Urothelium cell line (cell line): ENCODE results near the gene SLC9A3.
A peak's percentile ranks its signal among the peaks of the same experiment; 100 is the strongest.
"Not testable (repeated sequence)": the region's sequence is repeated elsewhere in the genome, so short reads cannot be mapped to it uniquely, and the experiment has no call there.

Experiments
- DNase-seq: peaks from one replicate; pipeline ENCODE4 v3.0.0; 2011; ENCODE audit warnings: low spot score, mixed read lengths
- FAIRE-seq: peaks from 2 replicates; lab custom pipeline; 2011; peaks lifted over from hg19 to GRCh38; lab: Jason Lieb, UNC

SLC9A3 gene

GRCh38 chr5:511476-511875 is 12.8 kb downstream of the SLC9A3 start:
- DNase-seq (no peak), FAIRE-seq (no peak)

GRCh38 chr5:510521-510920 is 13.7 kb downstream of the SLC9A3 start:
- no peak for FAIRE-seq

GRCh38 chr5:509611-510185 is 14.6 kb downstream of the SLC9A3 start:
- DNase-seq (no peak), FAIRE-seq (no peak)

More at GRCh38 chr5:510521-510920, 13.7 kb downstream of the SLC9A3 start:
- no peak for DNase-seq

- FAIRE-seq = peak; percentile 55
- DNase-seq = not testable (repeated sequence)
Measured at GRCh38 chr5:507986-508575, 16.2 kb downstream of the SLC9A3 start.

- DNase-seq (no peak), FAIRE-seq (no peak)
Measured at GRCh38 chr5:505951-506525, 18.2 kb downstream of the SLC9A3 start.

- FAIRE-seq = no peak
Measured at GRCh38 chr5:504326-505154, 19.7 kb downstream of the SLC9A3 start.

GRCh38 chr5:502325-503079 is 21.7 kb downstream of the SLC9A3 start:
- no peak for FAIRE-seq

More at GRCh38 chr5:504326-505154, 19.7 kb downstream of the SLC9A3 start:
- DNase-seq = no peak

GRCh38 chr5:501831-502184 is 22.4 kb downstream of the SLC9A3 start:
- FAIRE-seq = no peak
- DNase-seq = no peak

More at GRCh38 chr5:502325-503079, 21.7 kb downstream of the SLC9A3 start:
- DNase-seq = no peak

- DNase-seq (no peak), FAIRE-seq (no peak)
Measured at GRCh38 chr5:501105-501830, 23.0 kb downstream of the SLC9A3 start.

- DNase-seq (no peak), FAIRE-seq (peak; percentile 62)
Measured at GRCh38 chr5:500491-500890, 23.8 kb downstream of the SLC9A3 start.

- FAIRE-seq (no peak), DNase-seq (no peak)
Measured at GRCh38 chr5:499233-500209, 24.7 kb downstream of the SLC9A3 start.

GRCh38 chr5:497871-498509 is 26.3 kb downstream of the SLC9A3 start:
- no peak for DNase-seq
- no peak for FAIRE-seq

GRCh38 chr5:497090-497700 is 27.1 kb downstream of the SLC9A3 start:
- no peak for FAIRE-seq
- DNase-seq = no peak

GRCh38 chr5:496028-496427 is 28.2 kb downstream of the SLC9A3 start:
- FAIRE-seq (peak; percentile 35), DNase-seq (no peak)

- FAIRE-seq = no peak
- DNase-seq = no peak
Measured at GRCh38 chr5:494667-495255, 29.5 kb downstream of the SLC9A3 start.

GRCh38 chr5:493758-494157 is 30.5 kb downstream of the SLC9A3 start:
- DNase-seq (no peak), FAIRE-seq (no peak)

GRCh38 chr5:493119-493701 is 31.0 kb downstream of the SLC9A3 start:
- DNase-seq = no peak
- no peak for FAIRE-seq
